Measurements from ENCODE around the gene HMBS.

The HMBS gene

GRCh38 chr11:119089319-119089718, 4.6 kb downstream of the HMBS start:
- TF ChIP-seq CTCF (IDR thresholded peaks at IDR 0.05; ENCODE audit: low read depth, low read length) = no peak
- no peak for DNase-seq (ENCODE audit: extremely low read depth, low read depth)

GRCh38 chr11:119091178-119091577, 6.5 kb downstream of the HMBS start:
- no peak for TF ChIP-seq CTCF (IDR thresholded peaks at IDR 0.05; ENCODE audit: low read depth, low read length)
- DNase-seq (ENCODE audit: extremely low read depth, low read depth) = no peak

GRCh38 chr11:119091966-119092879, 7.5 kb downstream of the HMBS start:
- TF ChIP-seq CTCF (IDR thresholded peaks at IDR 0.05; ENCODE audit: low read depth, low read length) = no peak
- no peak for DNase-seq (ENCODE audit: extremely low read depth, low read depth)

- no peak for TF ChIP-seq CTCF (IDR thresholded peaks at IDR 0.05; ENCODE audit: low read depth, low read length)
- no peak for DNase-seq (ENCODE audit: extremely low read depth, low read depth)
These were observed 8.5 kb downstream of the HMBS start for GRCh38 chr11:119092880-119093842.

- TF ChIP-seq CTCF (IDR thresholded peaks at IDR 0.05; ENCODE audit: low read depth, low read length) = no peak
- no peak for DNase-seq (ENCODE audit: extremely low read depth, low read depth)
These were observed 9.5 kb downstream of the HMBS start for GRCh38 chr11:119093942-119094815.

- TF ChIP-seq CTCF (IDR thresholded peaks at IDR 0.05; ENCODE audit: low read depth, low read length) = peak; percentile 72
- DNase-seq (ENCODE audit: extremely low read depth, low read depth) = peak; percentile 69
These were observed 10.1 kb downstream of the HMBS start for GRCh38 chr11:119094816-119095065.
